ENCODE measurements around the gene ENOX1. TPM values are rescaled to one million over a fixed set of nuclear protein-coding genes. Genes with fewer than 3 reads are reported as not detected.

ENOX1 gene
- total RNA-seq, 2 donors from 2014 or later = 1.3 to 2.4 TPM

- TF ChIP-seq CTCF (IDR thresholded peaks at IDR 0.05) = no peak
- Histone ChIP-seq H3K4me1 (no peaks in the 10 kb centered on the region), H3K36me3 (no peaks in the 10 kb centered on the region), H3K27me3 (no peaks in the 10 kb centered on the region), H3K27ac (no peak overlapping the region), H3K4me3 (no peak overlapping the region), H3K9me3 (no peaks in the 10 kb centered on the region)
- no peak for DNase-seq (ENCODE audit: low spot score)
Observed at GRCh38 chr13:43375797-43376465, 410.8 kb downstream of the ENOX1 start.

- no peaks in the 10 kb centered on the region for H3K4me1 ChIP-seq
- no peaks in the 10 kb centered on the region for H3K9me3 ChIP-seq
- H3K36me3 ChIP-seq = no peaks in the 10 kb centered on the region
- no peak for TF ChIP-seq CTCF (IDR thresholded peaks at IDR 0.05)
- no peaks in the 10 kb centered on the region for H3K27me3 ChIP-seq
- DNase-seq (ENCODE audit: low spot score) = no peak
- no peak overlapping the region for H3K27ac ChIP-seq
- H3K4me3 ChIP-seq = no peak overlapping the region
Observed at GRCh38 chr13:43374621-43375020, 412.2 kb downstream of the ENOX1 start.

- TF ChIP-seq CTCF (IDR thresholded peaks at IDR 0.05) = no peak
- Histone ChIP-seq H3K4me1 (peaks cover 0 to 2% of the 10 kb centered on the region in 2 donors), H3K27ac (no peak overlapping the region), H3K27me3 (no peaks in the 10 kb centered on the region), H3K4me3 (no peak overlapping the region), H3K36me3 (no peaks in the 10 kb centered on the region), H3K9me3 (no peaks in the 10 kb centered on the region)
- DNase-seq (ENCODE audit: low spot score) = no peak
Observed at GRCh38 chr13:43373400-43373799, 413.4 kb downstream of the ENOX1 start.

GRCh38 chr13:43370842-43371241 lies 415.9 kb downstream of the ENOX1 start:
- Histone ChIP-seq H3K27me3 (no peaks in the 10 kb centered on the region), H3K36me3 (no peaks in the 10 kb centered on the region), H3K4me3 (no peak overlapping the region), H3K27ac (no peak overlapping the region), H3K4me1 (peaks cover 0 to 7% of the 10 kb centered on the region in 2 donors), H3K9me3 (no peaks in the 10 kb centered on the region)
- DNase-seq (ENCODE audit: low spot score) = no peak
- TF ChIP-seq CTCF (IDR thresholded peaks at IDR 0.05) = no peak

GRCh38 chr13:43369319-43369718 lies 417.5 kb downstream of the ENOX1 start:
- peaks cover 0 to 11% of the 10 kb centered on the region in 2 donors for H3K4me1 ChIP-seq

More at GRCh38 chr13:43369319-43369718, 417.5 kb downstream of the ENOX1 start:
- Histone ChIP-seq H3K4me3 (no peak overlapping the region), H3K27ac (no peak overlapping the region), H3K36me3 (no peaks in the 10 kb centered on the region), H3K9me3 (no peaks in the 10 kb centered on the region), H3K27me3 (no peaks in the 10 kb centered on the region)
- no peak for DNase-seq (ENCODE audit: low spot score)
- no peak for TF ChIP-seq CTCF (IDR thresholded peaks at IDR 0.05)
